AG09319 (cell line): Measurements from ENCODE around the gene CNKSR2.

ENCODE experiments used
- DNase-seq: peaks from one replicate; pipeline ENCODE4 v3.0.0-alpha.2; 2010; ENCODE audit warnings: low read depth; ENCODE audit errors: extremely low read depth
- CTCF ChIP-seq: IDR thresholded peaks from 2 replicates; pipeline ENCODE4 v1.5.1; 2011; ENCODE audit warnings: low read depth, mild to moderate bottlenecking, inconsistent platforms, low read length, moderate library complexity

The CNKSR2 gene

GRCh38 chrX:21374994-21375707 lies 933 bp downstream of the CNKSR2 start:
- DNase-seq, result no peak
- no peak for TF ChIP-seq CTCF

GRCh38 chrX:21375708-21376009 lies 1.4 kb downstream of the CNKSR2 start:
- TF ChIP-seq CTCF, result no peak

GRCh38 chrX:21376636-21377035 lies 2.4 kb downstream of the CNKSR2 start:
- no peak for DNase-seq
- no peak for TF ChIP-seq CTCF

More at GRCh38 chrX:21375708-21376009, 1.4 kb downstream of the CNKSR2 start:
- no peak for DNase-seq

- DNase-seq, result no peak
- TF ChIP-seq CTCF, result no peak
Observed at GRCh38 chrX:21379991-21380390, 5.8 kb downstream of the CNKSR2 start.

- no peak for DNase-seq
- no peak for TF ChIP-seq CTCF
Observed at GRCh38 chrX:21382715-21383114, 8.5 kb downstream of the CNKSR2 start.

GRCh38 chrX:21383546-21383945 lies 9.3 kb downstream of the CNKSR2 start:
- TF ChIP-seq CTCF, result no peak
- no peak for DNase-seq

GRCh38 chrX:21384178-21384577 lies 10.0 kb downstream of the CNKSR2 start:
- TF ChIP-seq CTCF, result no peak
- DNase-seq, result no peak
